Ishikawa (cell line): ENCODE data around the gene SDK2.

Source experiments
- CEBPB ChIP-seq: IDR thresholded peaks from 2 replicates; pipeline ENCODE4 v1.6.1; 2012
- CREB1 ChIP-seq: IDR thresholded peaks from 2 replicates; pipeline ENCODE4 v1.6.1; 2012; ENCODE audit warnings: low read depth
- EGR1 ChIP-seq: IDR thresholded peaks from 2 replicates; pipeline ENCODE4 v1.6.1; 2012
- EP300 ChIP-seq: IDR thresholded peaks from 2 replicates; pipeline ENCODE4 v1.6.1; 2012; ENCODE audit warnings: borderline replicate concordance
- FOXM1 ChIP-seq: IDR thresholded peaks from 2 replicates; pipeline ENCODE4 v1.6.1; 2012; ENCODE audit warnings: low read depth, borderline replicate concordance
- MAX ChIP-seq: IDR thresholded peaks from 2 replicates; pipeline ENCODE4 v1.6.1; 2012
- NFIC ChIP-seq: IDR thresholded peaks from 2 replicates; pipeline ENCODE4 v1.6.1; 2012
- RAD21 ChIP-seq: IDR thresholded peaks from 2 replicates; pipeline ENCODE4 v1.6.1; 2012; ENCODE audit warnings: low read depth
- REST ChIP-seq: IDR thresholded peaks from 2 replicates; pipeline ENCODE4 v1.6.1; 2012; ENCODE audit warnings: low read depth, mild to moderate bottlenecking
- TAF1 ChIP-seq: IDR thresholded peaks from 2 replicates; pipeline ENCODE4 v1.6.1; 2012; ENCODE audit warnings: low read depth, mild to moderate bottlenecking
- TCF12 ChIP-seq: IDR thresholded peaks from 2 replicates; pipeline ENCODE4 v1.6.1; 2012; ENCODE audit warnings: low read depth
- TEAD4 ChIP-seq: IDR thresholded peaks from 2 replicates; pipeline ENCODE4 v1.6.1; 2012
- YY1 ChIP-seq: IDR thresholded peaks from 2 replicates; pipeline ENCODE4 v1.6.1; 2012; ENCODE audit warnings: low read depth
- ZBTB7A ChIP-seq: IDR thresholded peaks from 2 replicates; pipeline ENCODE4 v1.6.1; 2012; ENCODE audit warnings: low read depth
- TF ChIP-seq, protein P1 (sequence below): IDR thresholded peaks from 2 replicates; pipeline ENCODE4 v1.6.1; 2012

Gene SDK2

DNA sequence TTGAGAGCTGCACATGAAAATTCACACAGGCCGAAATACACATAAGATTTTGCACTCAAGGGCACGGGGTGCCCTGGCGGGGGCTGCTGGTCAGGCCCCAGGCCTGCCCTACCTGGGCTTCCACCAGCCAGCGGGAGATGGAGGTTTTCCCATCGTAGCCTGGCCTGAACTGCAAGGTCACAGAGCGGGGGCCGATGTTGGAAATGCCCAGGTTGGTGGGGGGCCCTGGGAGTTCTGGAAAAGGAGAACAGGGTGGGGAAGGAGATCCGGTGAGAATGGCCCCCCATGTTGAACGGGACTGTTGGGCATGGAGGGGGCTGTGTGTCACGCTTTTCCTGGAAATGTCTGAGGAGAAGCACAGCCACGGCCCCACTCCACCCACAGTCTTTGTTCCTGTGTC lies 245.2 kb downstream of the SDK2 start:
- TF ChIP-seq EGR1: no peak
- no peak for TF ChIP-seq CEBPB
- TF ChIP-seq TEAD4: no peak
- no peak for TF ChIP-seq TCF12

DNA sequence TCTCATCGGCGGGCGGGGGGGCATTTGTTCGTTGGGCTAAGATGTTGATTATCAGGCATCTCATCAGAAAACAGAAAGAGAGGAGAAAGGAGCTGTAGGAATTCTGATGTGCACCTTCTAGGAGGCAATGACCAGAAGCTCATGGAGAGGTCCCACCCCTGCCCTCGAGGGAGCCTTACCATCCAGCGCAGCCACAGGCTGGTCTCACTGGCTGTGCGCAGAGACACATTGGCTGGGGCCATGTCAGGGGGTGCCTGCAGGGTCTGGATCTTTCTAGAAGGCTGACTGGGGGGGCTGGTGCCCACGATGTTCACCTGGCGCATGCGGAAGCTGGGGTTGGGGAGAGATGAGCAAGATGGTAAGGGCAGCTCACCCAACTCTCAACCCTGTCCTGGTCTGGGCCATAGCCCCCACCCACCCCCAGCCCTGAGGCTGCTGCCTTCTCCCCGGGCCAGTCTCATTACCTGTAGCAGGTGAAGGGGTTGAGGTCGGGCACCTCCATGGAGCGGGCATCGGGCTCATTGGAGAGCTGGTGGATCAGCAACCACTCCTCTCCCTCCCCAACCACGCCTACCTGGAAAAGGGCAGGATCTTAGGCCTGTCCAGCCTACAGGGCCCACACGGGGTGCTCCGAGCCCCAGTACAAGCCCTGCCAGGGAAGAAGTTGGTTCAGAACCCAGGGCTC lies 246.2 kb downstream of the SDK2 start:
- no peak for TF ChIP-seq YY1
- no peak for TF ChIP-seq TCF12
- TF ChIP-seq EGR1: no peak
- no peak for TF ChIP-seq TAF1
- TF ChIP-seq TEAD4: no peak
- TF ChIP-seq, protein P1, sequence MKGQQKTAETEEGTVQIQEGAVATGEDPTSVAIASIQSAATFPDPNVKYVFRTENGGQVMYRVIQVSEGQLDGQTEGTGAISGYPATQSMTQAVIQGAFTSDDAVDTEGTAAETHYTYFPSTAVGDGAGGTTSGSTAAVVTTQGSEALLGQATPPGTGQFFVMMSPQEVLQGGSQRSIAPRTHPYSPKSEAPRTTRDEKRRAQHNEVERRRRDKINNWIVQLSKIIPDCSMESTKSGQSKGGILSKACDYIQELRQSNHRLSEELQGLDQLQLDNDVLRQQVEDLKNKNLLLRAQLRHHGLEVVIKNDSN: no peak
- no peak for TF ChIP-seq ZBTB7A
- TF ChIP-seq RAD21: no peak
- no peak for TF ChIP-seq CREB1
- no peak for TF ChIP-seq FOXM1
- TF ChIP-seq NFIC: no peak
- no peak for TF ChIP-seq EP300
- no peak for TF ChIP-seq CEBPB
- no peak for TF ChIP-seq MAX
- TF ChIP-seq REST: no peak

GRCh38 chr17:73397278-73397826 lies 246.9 kb downstream of the SDK2 start:
- no peak for TF ChIP-seq FOXM1

DNA sequence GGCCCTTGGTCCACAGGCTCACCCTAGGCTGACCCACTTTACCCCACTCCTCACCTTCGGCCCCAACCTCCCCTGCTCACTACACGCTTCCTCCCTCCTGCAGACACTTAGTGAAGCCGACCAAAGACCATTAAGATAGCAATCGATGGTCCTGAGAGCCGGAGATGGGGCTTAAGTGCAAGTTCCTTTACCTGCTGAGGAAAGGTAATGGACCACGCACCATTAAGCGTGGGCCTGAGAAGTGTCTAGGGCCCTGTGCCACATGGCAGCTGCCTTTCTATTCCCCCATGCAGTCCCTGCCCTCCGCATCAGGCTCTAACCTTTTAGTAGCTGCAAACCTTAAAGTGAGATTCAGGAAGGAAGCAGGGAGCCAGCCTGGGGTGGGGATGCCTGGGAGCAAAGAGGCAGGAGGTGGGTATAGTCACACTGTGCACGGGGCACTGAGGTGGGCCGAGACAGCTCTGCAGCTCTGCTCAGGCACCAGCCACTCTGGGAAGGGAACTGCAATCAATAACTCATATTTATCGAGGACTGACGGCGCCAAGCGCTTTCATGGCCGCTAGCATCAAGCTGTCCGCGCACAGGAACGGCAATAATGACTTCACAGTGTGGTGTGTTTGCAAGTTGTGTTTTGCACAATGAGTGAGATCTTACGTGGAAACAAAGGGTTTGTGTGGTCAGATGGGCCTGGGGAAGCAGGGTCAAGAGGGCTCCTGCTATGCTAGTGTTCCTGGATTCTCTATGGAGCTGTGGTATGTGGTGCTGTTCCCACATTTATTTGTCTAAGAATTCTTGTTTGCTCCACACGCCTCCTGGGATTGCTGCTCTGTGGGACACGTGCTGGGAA lies 247.6 kb downstream of the SDK2 start:
- TF ChIP-seq MAX: 0 out of 2 replicates have a peak, but pooled peaks have one; percentile 6
- TF ChIP-seq NFIC: peak; percentile 69
- no peak for TF ChIP-seq RAD21
- TF ChIP-seq TAF1: no peak
- TF ChIP-seq REST: no peak
- peak; percentile 61; the same call in 1 of the 2 replicates for TF ChIP-seq TCF12
- 0 out of 2 replicates have a peak, but pooled peaks have one; percentile 24 for TF ChIP-seq TEAD4
- peak; percentile 72 for TF ChIP-seq EP300

DNA sequence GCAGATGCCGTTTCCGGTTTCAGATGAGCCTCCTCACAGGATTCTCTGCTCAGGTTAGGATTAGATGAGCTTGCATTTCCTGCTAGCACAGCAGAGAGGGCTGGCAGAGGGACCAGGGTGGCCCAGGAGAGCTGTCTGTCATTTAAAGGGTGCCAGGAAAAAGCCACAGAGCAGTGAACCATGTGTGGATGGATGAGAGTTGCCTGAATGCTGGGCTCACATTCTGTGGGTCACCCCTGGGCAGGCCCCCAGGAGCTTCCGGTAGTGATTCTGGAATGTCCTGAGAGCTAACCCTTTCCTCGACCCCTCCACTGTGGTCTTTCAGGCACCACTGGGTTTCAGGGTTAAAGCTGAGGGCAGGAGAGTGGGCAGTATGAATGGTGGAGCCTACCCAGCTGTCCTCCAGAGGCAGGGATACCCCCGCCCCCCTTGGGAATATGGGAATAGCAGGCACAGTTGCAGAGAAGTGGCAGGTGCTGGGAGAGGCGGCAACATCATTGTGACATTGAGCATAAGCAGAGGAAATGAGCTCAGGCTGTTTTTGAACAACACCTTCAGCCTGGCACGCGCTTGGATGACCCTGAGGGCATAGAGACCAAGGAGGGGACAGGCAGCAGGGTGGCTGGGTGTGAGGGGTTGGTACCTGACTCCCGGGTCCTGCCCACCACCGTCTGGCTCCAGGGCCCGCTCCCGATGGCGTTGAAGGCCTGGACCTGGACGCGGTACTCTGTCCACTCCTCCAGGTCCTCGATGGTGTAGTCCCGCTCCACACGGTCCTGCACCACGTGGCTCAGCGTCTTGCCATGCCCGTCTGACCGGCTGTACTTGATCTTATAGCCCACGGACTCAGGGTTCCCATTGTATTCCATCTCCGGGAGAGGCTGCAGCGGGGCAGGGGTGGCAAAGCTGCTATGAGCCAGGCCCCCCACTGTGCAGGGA lies 249.5 kb downstream of the SDK2 start:
- peak; percentile 60; the same call in 1 of the 2 replicates for TF ChIP-seq FOXM1
- peak; percentile 99 for TF ChIP-seq MAX
- no peak for TF ChIP-seq CREB1
- TF ChIP-seq TAF1: no peak
- TF ChIP-seq TEAD4: no peak
- peak; percentile 53; the same call in 1 of the 2 replicates for TF ChIP-seq NFIC
- TF ChIP-seq, protein P1: peak; percentile 82
- no peak for TF ChIP-seq REST
- TF ChIP-seq YY1: no peak
- TF ChIP-seq EP300: peak; percentile 67
- peak; percentile 73; the same call in 1 of the 2 replicates for TF ChIP-seq TCF12
